OCI-LY1 (cell line): ENCODE data around the gene BTBD2.

Experiments used
- CTCF ChIP-seq: fragments of 200-600 bp; sonication (generic), shearing (Covaris generic); IDR thresholded peaks from 2 replicates; pipeline ENCODE4 v1.5.1; 2017; ENCODE audit warnings: mild to moderate bottlenecking, antibody characterized with exemption, low read length, moderate library complexity, mixed read lengths
- EZH2 ChIP-seq: fragments of 200-600 bp; sonication (generic), shearing (Covaris generic); IDR thresholded peaks from 2 replicates; pipeline ENCODE4 v1.8.0; 2017; ENCODE audit warnings: borderline replicate concordance, mixed run types, mild to moderate bottlenecking, antibody characterized with exemption, low read length, moderate library complexity, mixed read lengths

- TF ChIP-seq CTCF (no peak), EZH2 (no peak)
Measured at GRCh38 chr19:1961000-1961883, 54.3 kb downstream of the BTBD2 start.
